Nephron (organoid): ENCODE results near the gene MARCHF11.

Experiments used
- H3K27ac Mint-ChIP-seq, 3 experiments: 2 replicates each; pipeline ENCODE4 v1.8.0; 2020; ENCODE audit warnings: mixed read lengths in 3 of 3, mild to moderate bottlenecking in 2 of 3, moderate library complexity in 1 of 3
- H3K27me3 Mint-ChIP-seq: 2 replicates; pipeline ENCODE4 v1.8.0; 2021; ENCODE audit warnings: low read depth, mild to moderate bottlenecking, moderate library complexity, mixed read lengths
- H3K36me3 Mint-ChIP-seq: 2 replicates; pipeline ENCODE4 v1.8.0; 2020; ENCODE audit warnings: low read depth, mixed read lengths
- H3K4me1 Mint-ChIP-seq: 2 replicates; pipeline ENCODE4 v1.8.0; 2020; ENCODE audit warnings: mixed read lengths
- H3K4me3 Mint-ChIP-seq, 3 experiments: 2 replicates each; pipeline ENCODE4 v1.8.0; 2020; ENCODE audit warnings: mild to moderate bottlenecking in 3 of 3, mixed read lengths in 3 of 3, moderate library complexity in 2 of 3
- H3K9me3 Mint-ChIP-seq: 2 replicates; pipeline ENCODE4 v1.8.0; 2020; ENCODE audit warnings: mixed read lengths
- CTCF ChIP-seq, 3 experiments: fragments of 200-600 bp; sonication (generic); IDR thresholded peaks; one replicate each; pipeline ENCODE4 v1.5.0; 2021; ENCODE audit warnings: antibody characterized with exemption in 3 of 3; ENCODE audit not compliant: unreplicated experiment in 3 of 3

Gene MARCHF11

GRCh38 chr5:16152601-16153568 lies 26.7 kb downstream of the MARCHF11 start:
- peaks cover 12% of the 10 kb centered on the region for H3K27me3 Mint-ChIP-seq
- no peak for TF ChIP-seq CTCF (IDR thresholded peaks at IDR 0.05; ENCODE audit: unreplicated experiment in 3 of 3)
- H3K4me3 Mint-ChIP-seq = no peak overlapping the region
- no peaks in the 10 kb centered on the region for H3K36me3 Mint-ChIP-seq
- H3K9me3 Mint-ChIP-seq = peaks cover 9% of the 10 kb centered on the region
- H3K27ac Mint-ChIP-seq = no peak overlapping the region
- no peaks in the 10 kb centered on the region for H3K4me1 Mint-ChIP-seq

- Mint-ChIP-seq H3K4me3 (no peak overlapping the region), H3K36me3 (no peaks in the 10 kb centered on the region), H3K27ac (no peak overlapping the region), H3K4me1 (no peaks in the 10 kb centered on the region), H3K27me3 (peaks cover 16% of the 10 kb centered on the region), H3K9me3 (peaks cover 7% of the 10 kb centered on the region)
- TF ChIP-seq CTCF (IDR thresholded peaks at IDR 0.05; ENCODE audit: unreplicated experiment in 3 of 3) = no peak
Measured at GRCh38 chr5:16149621-16150020, 30.0 kb downstream of the MARCHF11 start.

- H3K4me1 Mint-ChIP-seq = no peaks in the 10 kb centered on the region
- H3K27me3 Mint-ChIP-seq = peaks cover 16% of the 10 kb centered on the region
- H3K27ac Mint-ChIP-seq = no peak overlapping the region
- no peaks in the 10 kb centered on the region for H3K36me3 Mint-ChIP-seq
- TF ChIP-seq CTCF (IDR thresholded peaks at IDR 0.05; ENCODE audit: unreplicated experiment in 3 of 3) = no peak
- no peak overlapping the region for H3K4me3 Mint-ChIP-seq
- H3K9me3 Mint-ChIP-seq = peaks cover 7% of the 10 kb centered on the region
Measured at GRCh38 chr5:16147179-16147900, 32.3 kb downstream of the MARCHF11 start.

- no peak overlapping the region for H3K4me3 Mint-ChIP-seq
- H3K27ac Mint-ChIP-seq = no peak overlapping the region
- peaks cover 6% of the 10 kb centered on the region for H3K9me3 Mint-ChIP-seq
- no peaks in the 10 kb centered on the region for H3K36me3 Mint-ChIP-seq
- no peaks in the 10 kb centered on the region for H3K4me1 Mint-ChIP-seq
- TF ChIP-seq CTCF (IDR thresholded peaks at IDR 0.05; ENCODE audit: unreplicated experiment in 3 of 3) = no peak
- H3K27me3 Mint-ChIP-seq = peaks cover 13% of the 10 kb centered on the region
Measured at GRCh38 chr5:16144416-16144815, 35.2 kb downstream of the MARCHF11 start.

- H3K27me3 Mint-ChIP-seq = peaks cover 9% of the 10 kb centered on the region
- H3K9me3 Mint-ChIP-seq = peaks cover 9% of the 10 kb centered on the region
- H3K4me3 Mint-ChIP-seq = no peak overlapping the region
- no peak for TF ChIP-seq CTCF (IDR thresholded peaks at IDR 0.05; ENCODE audit: unreplicated experiment in 3 of 3)
- no peaks in the 10 kb centered on the region for H3K36me3 Mint-ChIP-seq
- no peak overlapping the region for H3K27ac Mint-ChIP-seq
- H3K4me1 Mint-ChIP-seq = no peaks in the 10 kb centered on the region
Measured at GRCh38 chr5:16143361-16144049, 36.1 kb downstream of the MARCHF11 start.
